SU-DHL-6 (cell line): ENCODE measurements around the gene WDR7.

Experiments
- EZH2phosphoT487 ChIP-seq: fragments of 200-600 bp; sonication (generic), shearing (Covaris generic); conservative IDR thresholded peaks from 2 replicates; pipeline ENCODE4 v1.6.1; 2018; ENCODE audit warnings: mild to moderate bottlenecking, antibody characterized with exemption, low read length, moderate library complexity, mixed read lengths
- TF ChIP-seq, protein P1 (sequence below): fragments of 200-600 bp; sonication (generic); IDR thresholded peaks from one replicate; pipeline ENCODE4 v1.5.1; 2017; ENCODE audit warnings: antibody characterized with exemption, mild to moderate bottlenecking, low read length, moderate library complexity; ENCODE audit not compliant: insufficient read depth, poor library complexity, severe bottlenecking

DNA sequence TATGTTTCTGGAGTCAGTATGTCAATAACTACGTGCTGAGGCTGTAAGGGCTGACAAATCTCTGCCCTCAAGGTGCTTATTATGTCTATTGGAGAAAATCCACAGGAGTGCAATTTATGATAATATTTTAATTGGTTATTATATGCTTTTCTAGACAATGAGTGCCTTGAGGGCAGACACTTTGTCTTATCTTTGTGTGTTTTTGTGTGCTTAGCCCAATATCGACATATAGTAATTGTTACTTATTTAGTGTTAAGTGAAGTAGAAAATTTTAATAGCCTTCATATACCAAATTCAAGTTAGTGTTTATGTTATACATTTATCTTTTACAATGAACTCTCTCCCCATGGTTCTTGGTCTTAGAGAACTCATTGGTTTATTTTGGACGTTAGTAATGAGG lies 118.9 kb downstream of the WDR7 start:
- no peak for TF ChIP-seq EZH2phosphoT487
- TF ChIP-seq, protein P1, sequence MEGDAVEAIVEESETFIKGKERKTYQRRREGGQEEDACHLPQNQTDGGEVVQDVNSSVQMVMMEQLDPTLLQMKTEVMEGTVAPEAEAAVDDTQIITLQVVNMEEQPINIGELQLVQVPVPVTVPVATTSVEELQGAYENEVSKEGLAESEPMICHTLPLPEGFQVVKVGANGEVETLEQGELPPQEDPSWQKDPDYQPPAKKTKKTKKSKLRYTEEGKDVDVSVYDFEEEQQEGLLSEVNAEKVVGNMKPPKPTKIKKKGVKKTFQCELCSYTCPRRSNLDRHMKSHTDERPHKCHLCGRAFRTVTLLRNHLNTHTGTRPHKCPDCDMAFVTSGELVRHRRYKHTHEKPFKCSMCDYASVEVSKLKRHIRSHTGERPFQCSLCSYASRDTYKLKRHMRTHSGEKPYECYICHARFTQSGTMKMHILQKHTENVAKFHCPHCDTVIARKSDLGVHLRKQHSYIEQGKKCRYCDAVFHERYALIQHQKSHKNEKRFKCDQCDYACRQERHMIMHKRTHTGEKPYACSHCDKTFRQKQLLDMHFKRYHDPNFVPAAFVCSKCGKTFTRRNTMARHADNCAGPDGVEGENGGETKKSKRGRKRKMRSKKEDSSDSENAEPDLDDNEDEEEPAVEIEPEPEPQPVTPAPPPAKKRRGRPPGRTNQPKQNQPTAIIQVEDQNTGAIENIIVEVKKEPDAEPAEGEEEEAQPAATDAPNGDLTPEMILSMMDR: no peak
